HEK293 (cell line): ENCODE data around the gene WLS.

Experiments
- CTCF ChIA-PET: fragments of 350-600 bp; formaldehyde crosslinking; extraction: SDS; loops from one replicate; lab custom pipeline; 2021; ENCODE audit warnings: antibody characterized with exemption; lab: Yijun Ruan, JAX
- POLR2A ChIA-PET: fragments of 300-600 bp; formaldehyde crosslinking; extraction: SDS; loops from one replicate; lab custom pipeline; 2020; ENCODE audit warnings: antibody characterized with exemption, inconsistent platforms; lab: Yijun Ruan, JAX
- H3K27ac ChIP-seq: fragments of 200-500 bp; sonication (Bioruptor generic); 2 replicates; pipeline ENCODE4 v1.5.1; 2014; ENCODE audit warnings: low read depth, low read length, control low read depth, inconsistent platforms; ENCODE audit errors: extremely low read depth
- H3K36me3 ChIP-seq, 2 experiments: fragments of 200-500 bp in 1 of 2; sonication (Bioruptor generic) in 1 of 2; 1 replicate in 1 of 2; 2 replicates in 1 of 2; pipeline ENCODE4 v1.5.1; 2014 to 2017; ENCODE audit warnings: inconsistent platforms in 2 of 2, low read length in 2 of 2; ENCODE audit not compliant: control insufficient read depth in 2 of 2, insufficient read depth in 1 of 2
- H3K4me1 ChIP-seq: fragments of 200-500 bp; sonication (Bioruptor generic); 2 replicates; pipeline ENCODE4 v1.5.1; 2014; ENCODE audit warnings: mild to moderate bottlenecking, low read length, inconsistent platforms; ENCODE audit not compliant: control insufficient read depth, insufficient read depth
- H3K4me3 ChIP-seq: 2 replicates; pipeline ENCODE4 v1.5.1; 2011; ENCODE audit warnings: low read depth, mild to moderate bottlenecking, control low read depth, low read length, moderate library complexity
- H3K9me3 ChIP-seq: fragments of 200-500 bp; sonication (Bioruptor generic); 2 replicates; pipeline ENCODE4 v1.5.1; 2014; ENCODE audit warnings: low read depth, low read length, inconsistent platforms; ENCODE audit not compliant: control insufficient read depth, insufficient read depth
- BCL11A ChIP-seq: fragments of 450-650 bp; formaldehyde crosslinking; IDR thresholded peaks from 2 replicates; pipeline ENCODE4 v1.5.1; 2016; ENCODE audit warnings: low read depth, missing biosample characterization, missing genetic modification characterization
- ZBTB48 ChIP-seq: fragments of 450-650 bp; formaldehyde crosslinking; IDR thresholded peaks from 2 replicates; pipeline ENCODE4 v1.5.1; 2016; ENCODE audit warnings: missing biosample characterization, missing genetic modification characterization
- ZNF10 ChIP-seq: fragments of 450-650 bp; formaldehyde crosslinking; IDR thresholded peaks from 2 replicates; pipeline ENCODE4 v1.5.1; 2017; ENCODE audit warnings: missing biosample characterization, missing genetic modification characterization
- ZNF146 ChIP-seq: fragments of 450-650 bp; formaldehyde crosslinking; IDR thresholded peaks from 2 replicates; pipeline ENCODE4 v1.5.1; 2016; ENCODE audit warnings: missing biosample characterization, missing genetic modification characterization
- ZNF16 ChIP-seq: fragments of 450-650 bp; formaldehyde crosslinking; IDR thresholded peaks from 2 replicates; pipeline ENCODE4 v1.5.1; 2016; ENCODE audit warnings: low read depth, missing biosample characterization, missing genetic modification characterization
- ZNF473 ChIP-seq: fragments of 450-650 bp; formaldehyde crosslinking; IDR thresholded peaks from 2 replicates; pipeline ENCODE4 v1.5.1; 2017; ENCODE audit warnings: missing biosample characterization, missing genetic modification characterization
- ZNF544 ChIP-seq: fragments of 450-650 bp; formaldehyde crosslinking; IDR thresholded peaks from 2 replicates; pipeline ENCODE4 v1.5.0; 2017; ENCODE audit warnings: missing biosample characterization, missing genetic modification characterization
- ZNF561 ChIP-seq: fragments of 450-650 bp; IDR thresholded peaks from 2 replicates; pipeline ENCODE4 v1.5.1; 2018; ENCODE audit warnings: missing biosample characterization, missing genetic modification characterization, borderline replicate concordance
- ZXDB ChIP-seq: fragments of 450-650 bp; formaldehyde crosslinking; IDR thresholded peaks from 2 replicates; pipeline ENCODE4 v1.5.1; 2016; ENCODE audit warnings: missing biosample characterization, missing genetic modification characterization
- TF ChIP-seq, protein P1 (sequence below): fragments of 450-650 bp; formaldehyde crosslinking; IDR thresholded peaks from 2 replicates; pipeline ENCODE4 v1.5.1; 2017; ENCODE audit warnings: missing biosample characterization, mild to moderate bottlenecking, missing genetic modification characterization, moderate library complexity
- TF ChIP-seq, protein P2 (sequence below): fragments of 450-650 bp; formaldehyde crosslinking; IDR thresholded peaks from 2 replicates; pipeline ENCODE4 v1.5.1; 2016; ENCODE audit warnings: missing biosample characterization, missing genetic modification characterization
- TF ChIP-seq, protein P3 (sequence below): sonication (generic); formaldehyde crosslinking; IDR thresholded peaks from 2 replicates; pipeline ENCODE4 v1.8.1; 2022; ENCODE audit warnings: mild to moderate bottlenecking, moderate library complexity, missing genetic modification reagents
- TF ChIP-seq, protein P4 (sequence below): fragments of 450-650 bp; formaldehyde crosslinking; conservative IDR thresholded peaks from 2 replicates; pipeline ENCODE4 v1.5.1; 2016; ENCODE audit warnings: low read depth, missing biosample characterization, missing genetic modification characterization
- TF ChIP-seq, protein P5 (sequence below): fragments of 450-650 bp; formaldehyde crosslinking; IDR thresholded peaks from 2 replicates; pipeline ENCODE4 v1.5.1; 2016; ENCODE audit warnings: missing biosample characterization, missing genetic modification characterization

Gene WLS

DNA sequence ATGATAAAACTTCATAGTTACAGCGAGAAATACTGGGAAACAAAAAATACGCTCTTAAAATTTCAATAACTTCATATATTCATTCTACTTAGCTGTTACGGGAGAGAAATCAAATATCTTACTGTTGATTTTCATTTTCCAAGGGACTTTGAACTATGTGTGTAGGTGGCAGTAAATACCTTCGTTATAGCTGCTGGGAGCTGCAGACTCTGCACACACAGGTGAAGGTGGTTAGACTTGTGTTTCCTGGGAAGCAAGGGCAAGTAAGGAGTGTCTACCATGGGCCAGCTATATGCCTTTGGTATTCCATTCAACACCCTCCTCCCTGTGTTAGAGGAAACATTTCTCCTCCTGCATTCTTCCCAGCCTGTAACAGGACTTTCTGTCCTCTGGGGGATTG lies 130.5 kb downstream of the WLS start (continued):
- TF ChIP-seq, protein P1, sequence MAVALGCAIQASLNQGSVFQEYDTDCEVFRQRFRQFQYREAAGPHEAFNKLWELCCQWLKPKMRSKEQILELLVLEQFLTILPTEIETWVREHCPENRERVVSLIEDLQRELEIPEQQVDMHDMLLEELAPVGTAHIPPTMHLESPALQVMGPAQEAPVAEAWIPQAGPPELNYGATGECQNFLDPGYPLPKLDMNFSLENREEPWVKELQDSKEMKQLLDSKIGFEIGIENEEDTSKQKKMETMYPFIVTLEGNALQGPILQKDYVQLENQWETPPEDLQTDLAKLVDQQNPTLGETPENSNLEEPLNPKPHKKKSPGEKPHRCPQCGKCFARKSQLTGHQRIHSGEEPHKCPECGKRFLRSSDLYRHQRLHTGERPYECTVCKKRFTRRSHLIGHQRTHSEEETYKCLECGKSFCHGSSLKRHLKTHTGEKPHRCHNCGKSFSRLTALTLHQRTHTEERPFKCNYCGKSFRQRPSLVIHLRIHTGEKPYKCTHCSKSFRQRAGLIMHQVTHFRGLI = no peak

DNA sequence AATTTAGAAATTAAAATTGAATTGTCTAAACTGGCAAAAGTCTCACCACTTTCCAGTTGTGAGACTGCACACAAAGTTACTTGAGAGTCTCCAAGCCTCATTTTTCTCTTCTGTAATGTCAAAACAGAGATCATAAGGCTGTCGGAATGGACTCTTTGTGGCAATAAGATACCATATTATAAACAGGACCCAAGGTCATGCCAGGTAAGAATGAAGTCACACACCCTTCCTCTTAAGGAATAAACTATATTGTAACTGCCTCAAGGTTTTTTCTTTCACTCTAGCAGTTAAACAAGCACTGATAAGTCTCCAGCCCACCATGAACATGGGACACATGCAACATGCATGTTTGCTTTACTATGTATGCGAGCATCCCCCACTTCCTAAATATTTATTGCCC lies 131.8 kb downstream of the WLS start:
- Histone ChIP-seq H3K9me3 (no peaks in the 10 kb centered on the region), H3K36me3 (no peaks in the 10 kb centered on the region), H3K27ac (no peak overlapping the region), H3K4me3 (no peak overlapping the region), H3K4me1 (no peaks in the 10 kb centered on the region)
- POLR2A ChIA-PET = no interaction called here
- TF ChIP-seq ZNF16 (no peak), ZBTB48 (tag by site-specific recombination) (no peak), ZNF146 (tag by site-specific recombination) (no peak), ZNF473 (tag by site-specific recombination) (no peak)
- TF ChIP-seq, protein P2, sequence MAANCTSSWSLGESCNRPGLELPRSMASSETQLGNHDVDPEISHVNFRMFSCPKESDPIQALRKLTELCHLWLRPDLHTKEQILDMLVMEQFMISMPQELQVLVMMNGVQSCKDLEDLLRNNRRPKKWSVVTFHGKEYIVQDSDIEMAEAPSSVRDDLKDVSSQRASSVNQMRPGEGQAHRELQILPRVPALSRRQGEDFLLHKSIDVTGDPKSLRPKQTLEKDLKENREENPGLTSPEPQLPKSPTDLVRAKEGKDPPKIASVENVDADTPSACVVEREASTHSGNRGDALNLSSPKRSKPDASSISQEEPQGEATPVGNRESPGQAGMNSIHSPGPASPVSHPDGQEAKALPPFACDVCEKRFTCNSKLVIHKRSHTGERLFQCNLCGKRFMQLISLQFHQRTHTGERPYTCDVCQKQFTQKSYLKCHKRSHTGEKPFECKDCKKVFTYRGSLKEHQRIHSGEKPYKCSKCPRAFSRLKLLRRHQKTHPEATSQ (tag by site-specific recombination) = no peak
- CTCF ChIA-PET = no interaction called here

DNA sequence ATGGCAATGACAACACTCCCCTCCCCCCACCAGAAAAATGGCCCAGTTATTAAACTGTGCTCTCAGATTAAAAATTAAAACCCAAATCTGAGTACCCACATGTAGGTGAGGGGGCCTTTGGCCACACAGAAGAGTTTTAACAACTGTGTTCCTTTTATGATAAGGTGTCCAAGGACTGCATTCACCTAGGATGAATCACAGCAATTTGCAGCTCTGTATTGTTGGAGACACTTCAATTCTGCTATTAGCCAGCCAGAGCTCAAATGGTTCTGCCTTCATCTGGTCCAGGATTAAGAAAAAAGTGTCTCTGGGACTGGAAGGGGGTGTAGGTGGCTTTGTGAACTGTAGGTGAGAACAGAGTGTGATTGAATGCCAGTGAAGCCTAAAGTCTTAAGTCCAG lies 138.6 kb downstream of the WLS start:
- H3K9me3 ChIP-seq = no peaks in the 10 kb centered on the region
- H3K4me3 ChIP-seq = no peak overlapping the region
- H3K27ac ChIP-seq = no peak overlapping the region
- TF ChIP-seq ZNF561 (tag by site-specific recombination) = no peak
- TF ChIP-seq, protein P1 = no peak
- no peak for TF ChIP-seq ZNF10 (tag by site-specific recombination)
- TF ChIP-seq BCL11A (tag by site-specific recombination) = no peak
- TF ChIP-seq, protein P3, sequence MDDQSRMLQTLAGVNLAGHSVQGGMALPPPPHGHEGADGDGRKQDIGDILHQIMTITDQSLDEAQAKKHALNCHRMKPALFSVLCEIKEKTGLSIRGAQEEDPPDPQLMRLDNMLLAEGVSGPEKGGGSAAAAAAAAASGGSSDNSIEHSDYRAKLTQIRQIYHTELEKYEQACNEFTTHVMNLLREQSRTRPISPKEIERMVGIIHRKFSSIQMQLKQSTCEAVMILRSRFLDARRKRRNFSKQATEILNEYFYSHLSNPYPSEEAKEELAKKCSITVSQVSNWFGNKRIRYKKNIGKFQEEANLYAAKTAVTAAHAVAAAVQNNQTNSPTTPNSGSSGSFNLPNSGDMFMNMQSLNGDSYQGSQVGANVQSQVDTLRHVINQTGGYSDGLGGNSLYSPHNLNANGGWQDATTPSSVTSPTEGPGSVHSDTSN = no peak
- TF ChIP-seq, protein P4, sequence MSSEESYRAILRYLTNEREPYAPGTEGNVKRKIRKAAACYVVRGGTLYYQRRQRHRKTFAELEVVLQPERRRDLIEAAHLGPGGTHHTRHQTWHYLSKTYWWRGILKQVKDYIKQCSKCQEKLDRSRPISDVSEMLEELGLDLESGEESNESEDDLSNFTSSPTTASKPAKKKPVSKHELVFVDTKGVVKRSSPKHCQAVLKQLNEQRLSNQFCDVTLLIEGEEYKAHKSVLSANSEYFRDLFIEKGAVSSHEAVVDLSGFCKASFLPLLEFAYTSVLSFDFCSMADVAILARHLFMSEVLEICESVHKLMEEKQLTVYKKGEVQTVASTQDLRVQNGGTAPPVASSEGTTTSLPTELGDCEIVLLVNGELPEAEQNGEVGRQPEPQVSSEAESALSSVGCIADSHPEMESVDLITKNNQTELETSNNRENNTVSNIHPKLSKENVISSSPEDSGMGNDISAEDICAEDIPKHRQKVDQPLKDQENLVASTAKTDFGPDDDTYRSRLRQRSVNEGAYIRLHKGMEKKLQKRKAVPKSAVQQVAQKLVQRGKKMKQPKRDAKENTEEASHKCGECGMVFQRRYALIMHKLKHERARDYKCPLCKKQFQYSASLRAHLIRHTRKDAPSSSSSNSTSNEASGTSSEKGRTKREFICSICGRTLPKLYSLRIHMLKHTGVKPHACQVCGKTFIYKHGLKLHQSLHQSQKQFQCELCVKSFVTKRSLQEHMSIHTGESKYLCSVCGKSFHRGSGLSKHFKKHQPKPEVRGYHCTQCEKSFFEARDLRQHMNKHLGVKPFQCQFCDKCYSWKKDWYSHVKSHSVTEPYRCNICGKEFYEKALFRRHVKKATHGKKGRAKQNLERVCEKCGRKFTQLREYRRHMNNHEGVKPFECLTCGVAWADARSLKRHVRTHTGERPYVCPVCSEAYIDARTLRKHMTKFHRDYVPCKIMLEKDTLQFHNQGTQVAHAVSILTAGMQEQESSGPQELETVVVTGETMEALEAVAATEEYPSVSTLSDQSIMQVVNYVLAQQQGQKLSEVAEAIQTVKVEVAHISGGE (tag by site-specific recombination) = no peak
- TF ChIP-seq, protein P5, sequence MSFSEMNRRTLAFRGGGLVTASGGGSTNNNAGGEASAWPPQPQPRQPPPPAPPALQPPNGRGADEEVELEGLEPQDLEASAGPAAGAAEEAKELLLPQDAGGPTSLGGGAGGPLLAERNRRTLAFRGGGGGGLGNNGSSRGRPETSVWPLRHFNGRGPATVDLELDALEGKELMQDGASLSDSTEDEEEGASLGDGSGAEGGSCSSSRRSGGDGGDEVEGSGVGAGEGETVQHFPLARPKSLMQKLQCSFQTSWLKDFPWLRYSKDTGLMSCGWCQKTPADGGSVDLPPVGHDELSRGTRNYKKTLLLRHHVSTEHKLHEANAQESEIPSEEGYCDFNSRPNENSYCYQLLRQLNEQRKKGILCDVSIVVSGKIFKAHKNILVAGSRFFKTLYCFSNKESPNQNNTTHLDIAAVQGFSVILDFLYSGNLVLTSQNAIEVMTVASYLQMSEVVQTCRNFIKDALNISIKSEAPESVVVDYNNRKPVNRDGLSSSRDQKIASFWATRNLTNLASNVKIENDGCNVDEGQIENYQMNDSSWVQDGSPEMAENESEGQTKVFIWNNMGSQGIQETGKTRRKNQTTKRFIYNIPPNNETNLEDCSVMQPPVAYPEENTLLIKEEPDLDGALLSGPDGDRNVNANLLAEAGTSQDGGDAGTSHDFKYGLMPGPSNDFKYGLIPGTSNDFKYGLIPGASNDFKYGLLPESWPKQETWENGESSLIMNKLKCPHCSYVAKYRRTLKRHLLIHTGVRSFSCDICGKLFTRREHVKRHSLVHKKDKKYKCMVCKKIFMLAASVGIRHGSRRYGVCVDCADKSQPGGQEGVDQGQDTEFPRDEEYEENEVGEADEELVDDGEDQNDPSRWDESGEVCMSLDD = no peak
- TF ChIP-seq ZXDB = no peak
- no peak for TF ChIP-seq ZNF544 (tag by site-specific recombination)
- ChIA-PET POLR2A (no interaction called here), CTCF (interaction anchor here (0.5 to 1.2 kb wide), 3 partner anchors 239 to 1375 kb away, joined by 3 read pairs; no protein-coding TSS in a partner anchor)
- H3K4me1 ChIP-seq = no peaks in the 10 kb centered on the region
- no peaks in the 10 kb centered on the region for H3K36me3 ChIP-seq
